ENCODE results near the gene CYP1A2.
"Not testable (repeated sequence)": the region's sequence is repeated elsewhere in the genome, so short reads cannot be mapped to it uniquely, and the experiment has no call there.

The CYP1A2 gene

DNA sequence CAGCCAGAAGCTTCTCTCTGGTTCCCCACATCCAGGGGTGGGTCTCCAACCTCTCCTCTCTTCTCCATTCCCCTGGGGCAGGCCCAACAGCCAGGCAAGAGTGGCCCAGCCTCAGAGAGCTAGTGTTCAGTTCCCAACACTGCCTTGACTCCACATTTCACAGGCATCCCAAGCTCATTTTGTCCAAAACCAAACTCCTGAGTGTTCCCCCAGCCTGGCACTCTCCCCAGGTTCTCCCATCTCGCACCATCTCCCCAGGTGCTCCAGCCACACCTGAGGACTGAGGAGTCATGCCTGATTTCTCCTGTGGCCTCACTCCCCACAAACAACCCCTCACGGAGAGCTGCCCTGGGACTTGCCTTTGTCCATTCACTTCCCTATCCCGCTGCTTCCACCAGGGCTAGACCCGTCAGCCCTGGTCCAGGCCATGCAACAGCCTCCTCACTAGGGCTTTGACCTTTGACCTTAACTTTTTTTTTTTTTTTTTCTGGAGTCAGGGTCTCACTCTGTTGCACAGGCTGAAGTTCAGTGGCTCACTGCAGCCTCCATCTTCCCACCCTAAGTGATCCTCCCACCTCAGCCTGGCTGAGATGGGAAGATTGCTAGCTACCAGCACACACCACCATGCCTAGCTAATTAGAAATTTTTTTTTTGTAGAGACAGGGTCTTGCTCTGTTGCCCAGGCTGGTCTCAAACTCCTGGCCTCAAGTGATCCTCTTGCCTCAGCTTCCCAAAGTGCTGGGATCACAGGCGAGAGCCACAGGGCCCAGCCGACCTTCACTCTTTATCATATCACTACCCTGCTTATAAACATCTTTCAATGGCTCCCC lies 29.3 kb downstream of the CYP1A2 start:
- DNase-seq, result no peak

GRCh38 chr15:74778599-74778970 lies 29.9 kb downstream of the CYP1A2 start:
- DNase-seq, result no peak

- peak; percentile 21 for DNase-seq
Observed at GRCh38 chr15:74779162-74779648, 30.6 kb downstream of the CYP1A2 start.

- peak; percentile 73 for DNase-seq
Observed at GRCh38 chr15:74780523-74781430, 32.1 kb downstream of the CYP1A2 start.

GRCh38 chr15:74781431-74782258 lies 33.0 kb downstream of the CYP1A2 start, which contains the start of gene CSK:
Gene CSK, plus strand, starts transcription at chr15:74782080. Its CDS starts 16,218 bp downstream, at chr15:74798298.
- peak; percentile 84 for DNase-seq

GRCh38 chr15:74782259-74783071 lies 33.8 kb downstream of the CYP1A2 start:
- DNase-seq, result peak; percentile 69

DNA sequence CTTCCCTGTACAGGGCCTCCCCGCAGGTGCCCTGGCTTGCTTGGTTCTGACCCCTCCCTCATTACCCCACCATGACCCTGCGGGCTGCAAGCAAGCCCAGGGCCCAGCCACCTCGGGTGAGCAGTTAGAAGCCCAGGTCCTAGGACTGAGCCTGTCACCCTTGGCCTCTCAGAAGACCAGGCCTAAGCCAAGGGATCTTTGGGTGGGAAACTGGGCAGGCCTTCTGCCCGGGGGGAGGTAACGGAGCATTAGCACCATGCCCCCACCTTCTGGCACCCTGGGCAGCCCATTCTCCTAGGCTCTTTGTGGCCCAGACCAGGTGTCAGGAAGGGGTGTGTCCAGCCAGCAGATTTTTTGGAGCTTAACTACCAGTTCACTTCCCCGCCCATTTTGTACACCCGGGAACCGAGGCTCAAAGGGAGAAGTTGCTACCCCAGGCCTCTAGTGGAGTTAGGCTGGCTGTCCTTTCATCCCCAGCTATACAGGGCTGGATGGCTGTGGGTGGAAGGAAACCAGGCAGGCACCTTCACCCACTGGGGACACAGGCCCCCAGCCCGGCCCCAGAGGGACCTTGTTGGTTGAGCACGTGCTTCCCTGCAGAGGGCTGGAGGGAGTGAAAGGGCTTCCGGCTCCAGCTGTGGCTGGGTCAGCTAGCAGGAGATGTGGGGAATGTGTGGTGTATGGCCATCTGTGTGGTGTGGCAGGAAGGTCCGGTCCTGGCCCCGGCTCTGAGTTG lies 34.6 kb downstream of the CYP1A2 start:
- DNase-seq, result peak; percentile 45

GRCh38 chr15:74783808-74784175 lies 35.1 kb downstream of the CYP1A2 start:
- no peak for DNase-seq

- DNase-seq, result peak; percentile 37
Observed at GRCh38 chr15:74784426-74785193, 36.0 kb downstream of the CYP1A2 start.

- DNase-seq, result peak; percentile 72
Observed at GRCh38 chr15:74785194-74786032, 36.8 kb downstream of the CYP1A2 start.

DNA sequence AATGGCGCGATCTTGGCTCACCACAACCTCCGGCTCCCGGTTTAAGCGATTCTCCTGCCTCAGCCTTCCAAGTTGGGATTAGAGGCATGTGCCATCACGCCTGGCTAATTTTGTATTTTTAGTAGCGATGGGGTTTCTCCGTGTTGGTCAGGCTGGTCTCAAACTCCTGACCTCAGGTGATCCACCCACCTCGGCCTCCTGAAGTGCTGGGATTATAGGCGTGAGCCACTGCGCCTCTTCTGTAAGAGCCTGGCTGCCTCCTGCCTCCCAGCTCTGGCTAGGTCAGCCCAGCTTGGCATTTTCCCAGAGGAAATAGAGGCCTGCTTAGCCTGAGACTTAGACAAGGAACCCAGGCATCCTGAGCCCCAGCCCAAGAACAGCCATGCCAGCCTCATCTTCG lies 37.4 kb downstream of the CYP1A2 start:
- not testable (repeated sequence) for DNase-seq

- peak; percentile 34 for DNase-seq
Observed at GRCh38 chr15:74786551-74787165, 38.0 kb downstream of the CYP1A2 start.

DNA sequence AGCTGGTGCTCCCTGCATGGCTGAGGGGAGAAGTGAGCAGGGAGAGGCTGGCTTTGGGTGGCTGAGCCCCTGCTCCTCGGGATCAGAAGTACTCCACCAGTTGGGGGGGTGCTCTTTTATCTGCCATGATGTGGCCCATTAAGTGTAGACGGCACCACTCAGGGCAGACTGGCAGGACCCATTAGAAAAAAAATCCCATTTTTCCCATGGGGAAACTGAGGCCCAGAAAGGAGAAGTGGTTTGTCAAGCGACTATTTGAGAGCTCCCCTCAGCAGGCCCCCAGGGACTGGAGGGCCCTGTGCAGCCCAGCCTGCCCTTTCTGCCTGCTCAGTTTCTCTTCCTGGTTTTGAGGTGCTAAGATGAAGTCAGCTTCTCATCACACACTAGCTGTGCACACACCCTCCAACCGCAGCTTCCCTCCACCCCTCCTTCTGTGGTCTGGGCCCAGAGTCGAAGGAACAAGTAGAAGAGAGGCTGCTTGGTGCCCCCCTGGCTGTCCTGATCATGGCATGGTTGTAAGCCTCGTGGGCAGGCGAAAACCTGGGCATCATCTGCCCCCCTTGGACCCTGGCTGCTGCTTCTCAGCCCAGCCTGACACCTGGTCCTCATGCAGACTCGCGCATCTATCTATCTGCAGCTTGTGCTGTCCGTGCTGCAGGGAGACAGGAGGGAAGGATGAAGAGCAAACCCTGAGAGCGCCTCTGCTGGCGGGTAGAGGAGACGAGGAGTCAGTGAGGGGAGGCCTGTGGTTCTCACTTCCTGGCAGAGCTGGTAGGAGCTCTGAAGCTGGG lies 38.8 kb downstream of the CYP1A2 start:
- DNase-seq, result peak; percentile 91

DNA sequence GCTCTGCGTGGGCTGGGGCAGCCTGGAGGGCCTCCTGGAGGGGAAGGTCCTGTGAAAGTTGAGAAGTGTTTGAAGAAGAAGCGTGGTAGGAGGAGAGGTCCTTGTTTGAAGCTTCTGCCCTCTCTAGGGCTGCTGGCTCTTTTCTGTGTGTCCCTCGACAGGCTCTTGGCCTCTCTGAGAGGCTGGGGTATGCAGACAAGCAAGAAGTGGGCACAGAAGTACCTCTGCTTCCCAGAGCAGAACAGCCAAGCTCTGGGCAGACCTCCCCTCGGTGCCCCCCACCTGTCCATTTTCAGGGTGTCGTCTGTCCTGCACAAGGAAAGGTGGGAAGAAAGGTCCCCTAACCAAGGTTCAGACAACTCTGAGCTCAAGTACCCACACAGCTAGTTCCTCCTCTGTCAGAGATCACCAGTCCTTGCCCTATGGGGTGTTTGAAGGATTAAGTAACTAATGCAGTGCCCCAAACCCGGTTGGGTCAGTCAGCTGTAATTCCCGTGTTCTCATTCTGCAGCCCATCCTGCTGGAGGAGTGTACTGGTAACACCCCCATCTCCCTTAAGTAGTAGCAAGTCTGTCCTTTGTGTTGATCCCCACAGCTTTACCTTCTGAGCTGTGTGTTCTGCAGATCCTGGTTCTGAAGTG lies 39.5 kb downstream of the CYP1A2 start:
- peak; percentile 25 for DNase-seq

DNA sequence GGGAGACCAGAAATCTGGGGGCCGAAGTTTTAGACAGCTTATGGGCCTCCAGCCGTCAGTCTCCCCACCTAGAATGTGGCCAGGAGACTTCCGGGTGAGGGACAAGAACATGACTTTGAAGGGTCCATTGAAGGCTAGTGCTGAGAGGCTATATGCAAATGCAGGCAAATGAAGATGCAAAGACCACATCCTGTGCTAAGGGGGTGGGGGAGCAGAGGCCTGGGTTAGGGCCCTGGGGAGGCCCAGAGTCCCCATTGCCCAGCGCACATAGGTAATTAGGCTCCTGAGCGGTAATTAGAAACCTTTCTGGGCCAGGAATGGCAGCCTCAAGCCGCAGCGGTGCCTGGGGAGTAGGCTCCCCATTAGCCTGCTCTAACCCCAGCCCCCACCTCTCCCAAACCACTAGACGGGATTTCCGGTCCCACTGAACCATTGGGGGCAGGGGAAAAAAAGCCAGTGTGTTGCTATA lies 40.1 kb downstream of the CYP1A2 start:
- peak; percentile 68 for DNase-seq

DNA sequence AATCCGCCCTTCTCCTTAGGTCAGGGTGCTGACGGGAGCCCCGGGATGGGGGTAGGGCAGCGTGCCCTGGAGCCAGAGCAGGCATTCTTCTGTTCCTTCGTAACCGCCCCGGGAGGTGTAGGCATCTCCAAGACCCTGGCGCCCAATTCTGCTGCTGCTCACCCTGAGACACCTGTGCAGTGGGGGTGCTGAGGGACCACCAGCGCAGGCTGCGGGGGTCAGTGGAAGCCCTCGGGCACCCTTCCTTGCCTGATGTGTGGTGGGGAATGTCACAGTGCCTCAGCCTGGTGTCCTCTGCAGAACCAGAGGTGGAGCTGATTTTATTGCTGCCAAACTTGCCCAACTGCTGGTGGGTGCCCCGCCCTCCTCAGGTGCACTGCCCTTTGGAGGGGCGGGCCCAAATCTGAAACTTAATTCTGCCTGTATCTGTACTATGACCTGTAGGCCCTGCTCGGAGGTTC lies 40.6 kb downstream of the CYP1A2 start:
- DNase-seq, result peak; percentile 48

DNA sequence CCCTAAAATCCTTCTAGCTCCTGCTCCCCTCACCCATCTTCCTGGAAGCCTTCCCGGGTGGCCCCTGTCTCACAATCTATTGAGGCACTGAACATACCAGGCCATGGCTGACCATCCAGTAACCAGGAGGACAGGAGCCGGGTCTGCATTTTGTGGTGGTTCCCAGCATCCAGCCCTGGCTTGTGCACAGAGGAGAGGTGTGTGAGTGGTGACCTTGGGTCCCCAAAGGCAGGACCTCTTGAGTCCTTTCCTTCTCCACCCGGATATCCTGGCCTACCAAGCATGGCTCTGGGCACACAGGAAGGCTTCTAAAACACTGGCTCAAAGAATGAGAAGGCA lies 41.1 kb downstream of the CYP1A2 start:
- DNase-seq, result no peak

Measured in CD4-positive, alpha-beta T cell treated with Interleukin-10 for 1 hour (primary cell).